GM12878 (cell line): ENCODE data around the gene KRT12. TPM values are rescaled to one million over a fixed set of nuclear protein-coding genes. Genes with fewer than 3 reads are reported as not detected.
"Not testable (repeated sequence)": the region's sequence is repeated elsewhere in the genome, so short reads cannot be mapped to it uniquely, and the experiment has no call there.

Source experiments
- ATAC-seq: fragments of 200-7000 bp; cut with Tn5 transposase; 3 replicates; pipeline ENCODE4 v1.9.1; 2020; ENCODE audit warnings: mild to moderate bottlenecking, moderate library complexity
- BruUV-seq: library from RNA; stranded (reverse); fragments of 400-500 nt; replicated peaks from 2 replicates; lab custom pipeline; 2021; lab: Mats Ljungman, UMichigan
- CTCF ChIA-PET: fragments of 300-600 bp; sonication (Branson Sonifier 250); formaldehyde crosslinking; extraction: SDS; loops from one replicate; lab custom pipeline; 2021; ENCODE audit warnings: inconsistent platforms; lab: Yijun Ruan, JAX
- POLR2A ChIA-PET: fragments of 350-600 bp; formaldehyde crosslinking; extraction: SDS; loops from one replicate; lab custom pipeline; 2021; ENCODE audit warnings: inconsistent platforms; lab: Charles Lee
- RAD21 ChIA-PET: fragments of 300-600 bp; sonication (Branson Sonifier 250); formaldehyde crosslinking; loops from one replicate; lab custom pipeline; 2023; ENCODE audit warnings: antibody characterized with exemption; ENCODE audit not compliant: unreplicated experiment; lab: Charles Lee
- SMC1A ChIA-PET: fragments of 300-600 bp; sonication (Branson Sonifier 250); formaldehyde crosslinking; loops from one replicate; lab custom pipeline; 2023; ENCODE audit not compliant: unreplicated experiment, uncharacterized antibody; lab: Charles Lee
- DNase-seq: peaks from one replicate; pipeline ENCODE4 v3.0.0-alpha.2; 2011; ENCODE audit warnings: low read depth, low spot score
- FAIRE-seq: peaks from 3 replicates; lab custom pipeline; 2011; peaks lifted over from hg19 to GRCh38; lab: Jason Lieb, UNC
- H2AFZ ChIP-seq: 2 replicates; pipeline ENCODE4 v1.6.0; 2011; ENCODE audit warnings: low read depth, low read length, control low read depth; ENCODE audit not compliant: control insufficient read depth
- H3K27ac ChIP-seq: 2 replicates; pipeline ENCODE4 v1.5.1; 2011; ENCODE audit warnings: control low read depth; ENCODE audit not compliant: control insufficient read depth, insufficient read depth
- H3K27me3 ChIP-seq, 2 experiments: replicated peaks in 1 of 2; 2 replicates each; pipeline versions ENCODE4 v1.6.0 to v1.6.1; 2011; ENCODE audit warnings: low read length in 1 of 2; ENCODE audit not compliant: control insufficient read depth in 2 of 2, insufficient read depth in 2 of 2
- H3K36me3 ChIP-seq, 2 experiments: 2 replicates each; pipeline ENCODE4 v1.5.1; 2011; ENCODE audit warnings: low read length in 1 of 2; ENCODE audit not compliant: control insufficient read depth in 2 of 2, insufficient read depth in 2 of 2
- H3K4me1 ChIP-seq: 2 replicates; pipeline ENCODE4 v1.6.1; 2011; ENCODE audit warnings: mild to moderate bottlenecking, low read length, moderate library complexity, mixed read lengths; ENCODE audit not compliant: control insufficient read depth, insufficient read depth
- H3K4me2 ChIP-seq: 2 replicates; pipeline ENCODE4 v1.6.0; 2011; ENCODE audit warnings: control low read depth; ENCODE audit not compliant: control insufficient read depth, insufficient read depth
- H3K4me3 ChIP-seq: fragments of 200-600 bp; sonication (generic); 2 replicates; pipeline ENCODE4 v1.5.1; 2016
- H3K79me2 ChIP-seq: 2 replicates; pipeline ENCODE4 v1.6.0; 2011; ENCODE audit warnings: low read length; ENCODE audit not compliant: control insufficient read depth, insufficient read depth
- H3K9ac ChIP-seq: 2 replicates; pipeline ENCODE4 v1.8.0; 2011; ENCODE audit warnings: low read length, control low read depth, mixed read lengths; ENCODE audit not compliant: control insufficient read depth, insufficient read depth
- H3K9me3 ChIP-seq: replicated peaks from 3 replicates; pipeline ENCODE4 v1.5.1; 2011; ENCODE audit warnings: mild to moderate bottlenecking, low read length; ENCODE audit not compliant: control insufficient read depth, insufficient read depth
- H4K20me1 ChIP-seq: 2 replicates; pipeline ENCODE4 v1.6.0; 2011; ENCODE audit not compliant: control insufficient read depth, insufficient read depth
- SUZ12 ChIP-seq: fragments of 200-600 bp; sonication (generic); IDR thresholded peaks from one replicate; pipeline ENCODE4 v1.6.1; 2018; ENCODE audit warnings: antibody characterized with exemption, mild to moderate bottlenecking; ENCODE audit not compliant: unreplicated experiment
- TCF12 ChIP-seq: IDR thresholded peaks from 2 replicates; pipeline ENCODE4 v1.6.1; 2011; ENCODE audit warnings: low read depth, mild to moderate bottlenecking, low read length
- ZBTB4 ChIP-seq: fragments of 450-650 bp; formaldehyde crosslinking; IDR thresholded peaks from 2 replicates; pipeline ENCODE4 v1.4.0; 2022; ENCODE audit warnings: mild to moderate bottlenecking, moderate library complexity
- WGBS: methylation state at CpG from one replicate; pipeline ENCODE4 v1.1.6; 2016; ENCODE audit warnings: low lambda C conversion rate; ENCODE audit not compliant: insufficient replicate concordance, insufficient coverage; ENCODE audit errors: missing lambda C conversion rate; 5-methylcytosine and 5-hydroxymethylcytosine counted together
- in situ Hi-C: fragments of 300-500 bp; cut with MboI; formaldehyde crosslinking; loops from 9 replicates; pipeline ENCODE4 v1.14.3; 2018; ENCODE audit warnings: mixed read lengths
- intact Hi-C: fragments of 100-400 bp; cut with micrococcal nuclease; formaldehyde crosslinking; loops from one replicate; pipeline ENCODE4 v1.14.2; 2022; ENCODE audit not compliant: unreplicated experiment
- polyA plus RNA-seq, 11 experiments: library from polyadenylated mRNA; depleted of rRNA in 4 of 11; unstranded in 6 of 11; stranded (reverse) in 5 of 11; fragments of >200 nt; fragmentation: Nextera tagmentation in 4 of 11; fragmentation: Illumina TruSeq in 1 of 11; extraction: Ambion mirVana in 4 of 11; extraction: Trizol in 1 of 11; gene quantifications; 1 replicate in 1 of 11; 2 replicates in 10 of 11; pipeline versions ENCODE4 v1.2.1 to v1.2.3, GENCODE V29; 2011 to 2016; ENCODE audit warnings: inconsistent platforms in 2 of 11, missing spikeins in 2 of 11, low read depth in 1 of 11
- total RNA-seq, 4 experiments: library from RNA; depleted of rRNA in 3 of 4; stranded (reverse); fragments of >200 nt in 3 of 4; fragmentation: Illumina TruSeq in 1 of 4; extraction: Trizol in 1 of 4; gene quantifications; 2 replicates each; pipeline versions ENCODE4 v1.2.1 to v1.2.3, GENCODE V29; 2013 to 2021
- TF ChIP-seq, protein P1 (sequence below): fragments of 450-650 bp; formaldehyde crosslinking; IDR thresholded peaks from 2 replicates; pipeline ENCODE4 v1.5.0; 2022; ENCODE audit warnings: mild to moderate bottlenecking, missing genetic modification characterization

Gene KRT12
- total and polyA plus RNA-seq, 10 of the 15 experiments (the other 5 are each of a cell fraction or from before 2014, with no cell fraction given) = not detected

GRCh38 chr17:40859536-40859935 lies 7.5 kb downstream of the KRT12 start:
- Histone ChIP-seq H3K27ac (no peak overlapping the region), H3K36me3 (no peaks in the 10 kb centered on the region), H3K27me3 (peaks cover 0 to 4% of the 10 kb centered on the region in 2 experiments; a peak in 3 of 4 replicates), H3K79me2 (no peaks in the 10 kb centered on the region), H2AFZ (no peak overlapping the region), H4K20me1 (no peaks in the 10 kb centered on the region), H3K9ac (no peak overlapping the region), H3K4me3 (no peak overlapping the region), H3K9me3 (no peaks in the 10 kb centered on the region), H3K4me2 (no peak overlapping the region), H3K4me1 (no peaks in the 10 kb centered on the region)
- intact Hi-C loops (loop anchor here (5.0 kb wide), 3 partner anchors 57 to 803 kb away; no protein-coding TSS in a partner anchor), in situ Hi-C loops (no loop called here)
- 0% methylated on average over 2 of the region's 2 CpGs for WGBS
- CTCF ChIA-PET = interaction anchor here (1.1 to 2.4 kb wide), 3 partner anchors 23 to 803 kb away, joined by 3 to 9 read pairs (median 3); no protein-coding TSS in a partner anchor
- BruUV-seq = no TSS peak
- no peak for FAIRE-seq
- RAD21 ChIA-PET = interaction anchor here (1.2 to 2.5 kb wide), 3 partner anchors 50 to 690 kb away, joined by 3 to 8 read pairs (median 6); no protein-coding TSS in a partner anchor
- no peak for DNase-seq
- ATAC-seq = no peak
- POLR2A ChIA-PET = no interaction called here
- TF ChIP-seq SUZ12 (no peak), ZBTB4 (CRISPR knock-in tag) (no peak), TCF12 (no peak)
- TF ChIP-seq, protein P1, sequence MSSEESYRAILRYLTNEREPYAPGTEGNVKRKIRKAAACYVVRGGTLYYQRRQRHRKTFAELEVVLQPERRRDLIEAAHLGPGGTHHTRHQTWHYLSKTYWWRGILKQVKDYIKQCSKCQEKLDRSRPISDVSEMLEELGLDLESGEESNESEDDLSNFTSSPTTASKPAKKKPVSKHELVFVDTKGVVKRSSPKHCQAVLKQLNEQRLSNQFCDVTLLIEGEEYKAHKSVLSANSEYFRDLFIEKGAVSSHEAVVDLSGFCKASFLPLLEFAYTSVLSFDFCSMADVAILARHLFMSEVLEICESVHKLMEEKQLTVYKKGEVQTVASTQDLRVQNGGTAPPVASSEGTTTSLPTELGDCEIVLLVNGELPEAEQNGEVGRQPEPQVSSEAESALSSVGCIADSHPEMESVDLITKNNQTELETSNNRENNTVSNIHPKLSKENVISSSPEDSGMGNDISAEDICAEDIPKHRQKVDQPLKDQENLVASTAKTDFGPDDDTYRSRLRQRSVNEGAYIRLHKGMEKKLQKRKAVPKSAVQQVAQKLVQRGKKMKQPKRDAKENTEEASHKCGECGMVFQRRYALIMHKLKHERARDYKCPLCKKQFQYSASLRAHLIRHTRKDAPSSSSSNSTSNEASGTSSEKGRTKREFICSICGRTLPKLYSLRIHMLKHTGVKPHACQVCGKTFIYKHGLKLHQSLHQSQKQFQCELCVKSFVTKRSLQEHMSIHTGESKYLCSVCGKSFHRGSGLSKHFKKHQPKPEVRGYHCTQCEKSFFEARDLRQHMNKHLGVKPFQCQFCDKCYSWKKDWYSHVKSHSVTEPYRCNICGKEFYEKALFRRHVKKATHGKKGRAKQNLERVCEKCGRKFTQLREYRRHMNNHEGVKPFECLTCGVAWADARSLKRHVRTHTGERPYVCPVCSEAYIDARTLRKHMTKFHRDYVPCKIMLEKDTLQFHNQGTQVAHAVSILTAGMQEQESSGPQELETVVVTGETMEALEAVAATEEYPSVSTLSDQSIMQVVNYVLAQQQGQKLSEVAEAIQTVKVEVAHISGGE (CRISPR knock-in tag) = no peak
- SMC1A ChIA-PET = interaction anchor here (1.0 kb wide), 1 partner anchor 804 kb away, joined by 3 read pairs; no protein-coding TSS in a partner anchor

DNA sequence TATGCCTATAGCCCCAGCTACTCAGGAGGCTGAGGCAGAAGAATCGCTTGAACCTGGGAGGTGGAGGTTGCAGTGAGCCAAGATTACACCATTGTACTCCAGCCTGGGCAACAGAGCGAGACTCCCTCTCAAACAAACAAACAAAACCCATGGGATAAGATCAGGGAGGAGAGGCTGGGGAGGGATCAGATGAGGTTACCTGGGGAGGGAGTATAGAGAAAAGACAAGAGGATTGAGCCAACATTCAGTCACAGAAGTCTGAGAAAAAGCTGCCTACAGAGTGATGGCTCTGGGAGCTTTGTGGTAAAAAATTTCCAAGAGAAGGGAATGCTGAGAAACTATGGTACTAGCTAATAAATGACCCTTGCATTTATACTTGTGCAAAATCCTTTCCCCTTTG lies 8.4 kb downstream of the KRT12 start:
- H3K27me3 ChIP-seq, H3K4me1 ChIP-seq, DNase-seq, H3K4me3 ChIP-seq, H3K79me2 ChIP-seq, in situ Hi-C loops, ATAC-seq, H3K27ac ChIP-seq, H2AFZ ChIP-seq, H4K20me1 ChIP-seq, FAIRE-seq, H3K36me3 ChIP-seq, H3K4me2 ChIP-seq, H3K9me3 ChIP-seq, H3K9ac ChIP-seq, BruUV-seq: not testable (repeated sequence)
- ChIA-PET CTCF (interaction anchor here (0.9 to 2.4 kb wide), 9 partner anchors 12 to 807 kb away, joined by 3 to 9 read pairs (median 3); no protein-coding TSS in a partner anchor), POLR2A (interaction anchor here (0.6 kb wide), 1 partner anchor 459 kb away, joined by 3 read pairs; no protein-coding TSS in a partner anchor), RAD21 (interaction anchor here (1.0 to 2.5 kb wide), 4 partner anchors 243 to 804 kb away, joined by 3 to 8 read pairs (median 5); no protein-coding TSS in a partner anchor), SMC1A (interaction anchor here (0.6 to 1.2 kb wide), 4 partner anchors 11 to 804 kb away, joined by 3 read pairs; no protein-coding TSS in a partner anchor)
- intact Hi-C loops = loop anchor here (5.0 kb wide), 3 partner anchors 56 to 804 kb away; no protein-coding TSS in a partner anchor
- 18% methylated on average over 2 of the region's 2 CpGs for WGBS
